Liver (tissue), 3 donors: Measurements from ENCODE around the gene EXOSC6.

Experiments used
- ATF3 ChIP-seq: IDR thresholded peaks from 2 replicates; pipeline ENCODE4 v1.6.1; 2016; ENCODE audit warnings: antibody characterized with exemption
- FOXA1 ChIP-seq: IDR thresholded peaks from 2 replicates; pipeline ENCODE4 v1.6.1; 2016; ENCODE audit warnings: antibody characterized with exemption
- FOXA2 ChIP-seq: IDR thresholded peaks from 2 replicates; pipeline ENCODE4 v1.6.1; 2016; ENCODE audit warnings: antibody characterized with exemption
- GABPA ChIP-seq, 2 donors: IDR thresholded peaks in 1 of 2; conservative IDR thresholded peaks in 1 of 2; 2 replicates each; pipeline ENCODE4 v1.6.1; 2016; ENCODE audit warnings: antibody characterized with exemption in 2 of 2, mild to moderate bottlenecking in 1 of 2, moderate library complexity in 1 of 2
- HNF4A ChIP-seq, 2 donors: conservative IDR thresholded peaks; 2 replicates each; pipeline ENCODE4 v1.6.1; 2016; ENCODE audit warnings: antibody characterized with exemption in 2 of 2, mild to moderate bottlenecking in 2 of 2
- JUND ChIP-seq, 2 donors: IDR thresholded peaks; 2 replicates each; pipeline ENCODE4 v1.6.1; 2016; ENCODE audit warnings: antibody characterized with exemption in 2 of 2
- MAX ChIP-seq: IDR thresholded peaks from 2 replicates; pipeline ENCODE4 v1.6.1; 2016; ENCODE audit warnings: antibody characterized with exemption
- RAD21 ChIP-seq, 2 donors: IDR thresholded peaks; 2 replicates each; pipeline ENCODE4 v1.6.1; 2016; ENCODE audit warnings: antibody characterized with exemption in 2 of 2, mild to moderate bottlenecking in 2 of 2
- REST ChIP-seq: IDR thresholded peaks from 2 replicates; pipeline ENCODE4 v1.6.1; 2016; ENCODE audit warnings: antibody characterized with exemption, mild to moderate bottlenecking
- SP1 ChIP-seq: IDR thresholded peaks from 2 replicates; pipeline ENCODE4 v1.6.1; 2018; ENCODE audit warnings: antibody characterized with exemption, mild to moderate bottlenecking
- TAF1 ChIP-seq: conservative IDR thresholded peaks from 2 replicates; pipeline ENCODE4 v1.6.1; 2016; ENCODE audit warnings: antibody characterized with exemption, mild to moderate bottlenecking
- YY1 ChIP-seq: IDR thresholded peaks from 2 replicates; pipeline ENCODE4 v1.6.1; 2016; ENCODE audit warnings: antibody characterized with exemption, mild to moderate bottlenecking
- TF ChIP-seq, protein P1 (sequence below): fragments of 150-350 bp; IDR thresholded peaks from 2 replicates; pipeline ENCODE4 v1.5.1; 2017; ENCODE audit warnings: improper control_type of control experiment, low read depth, low read length; ENCODE audit not compliant: missing input control
- donor health status: healthy.
- donor health status: healthy.

- TF ChIP-seq REST = no peak
- TF ChIP-seq FOXA1 = no peak
- TF ChIP-seq MAX = no peak
- TF ChIP-seq TAF1 = no peak
- no peak for TF ChIP-seq HNF4A (conservative IDR thresholded peaks at IDR 0.05)
- no peak for TF ChIP-seq ATF3
- TF ChIP-seq, protein P1, sequence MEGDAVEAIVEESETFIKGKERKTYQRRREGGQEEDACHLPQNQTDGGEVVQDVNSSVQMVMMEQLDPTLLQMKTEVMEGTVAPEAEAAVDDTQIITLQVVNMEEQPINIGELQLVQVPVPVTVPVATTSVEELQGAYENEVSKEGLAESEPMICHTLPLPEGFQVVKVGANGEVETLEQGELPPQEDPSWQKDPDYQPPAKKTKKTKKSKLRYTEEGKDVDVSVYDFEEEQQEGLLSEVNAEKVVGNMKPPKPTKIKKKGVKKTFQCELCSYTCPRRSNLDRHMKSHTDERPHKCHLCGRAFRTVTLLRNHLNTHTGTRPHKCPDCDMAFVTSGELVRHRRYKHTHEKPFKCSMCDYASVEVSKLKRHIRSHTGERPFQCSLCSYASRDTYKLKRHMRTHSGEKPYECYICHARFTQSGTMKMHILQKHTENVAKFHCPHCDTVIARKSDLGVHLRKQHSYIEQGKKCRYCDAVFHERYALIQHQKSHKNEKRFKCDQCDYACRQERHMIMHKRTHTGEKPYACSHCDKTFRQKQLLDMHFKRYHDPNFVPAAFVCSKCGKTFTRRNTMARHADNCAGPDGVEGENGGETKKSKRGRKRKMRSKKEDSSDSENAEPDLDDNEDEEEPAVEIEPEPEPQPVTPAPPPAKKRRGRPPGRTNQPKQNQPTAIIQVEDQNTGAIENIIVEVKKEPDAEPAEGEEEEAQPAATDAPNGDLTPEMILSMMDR = no peak
- TF ChIP-seq RAD21 (IDR thresholded peaks at IDR 0.05) = no peak
- TF ChIP-seq SP1 = no peak
- no peak for TF ChIP-seq JUND (IDR thresholded peaks at IDR 0.05)
- no peak for TF ChIP-seq GABPA (IDR thresholded peaks at IDR 0.05 in 1 of 2, conservative IDR thresholded peaks at IDR 0.05 in 1 of 2)
- TF ChIP-seq FOXA2 = no peak
- no peak for TF ChIP-seq YY1
These were observed 3.2 kb upstream of the EXOSC6 start for GRCh38 chr16:70254965-70255286.
